HG03175 (cell line): Measurements from ENCODE around the gene APOB.
"Not testable (repeated sequence)": the region's sequence is repeated elsewhere in the genome, so short reads cannot be mapped to it uniquely, and the experiment has no call there.

Source experiments
- ATAC-seq: cut with Tn5 transposase; IDR thresholded peaks from one replicate; pipeline ENCODE4 v1.9.1; 2021; ENCODE audit warnings: mild to moderate bottlenecking, moderate library complexity; ENCODE audit not compliant: unreplicated experiment

The APOB gene

GRCh38 chr2:21034156-21034971 is 9.5 kb downstream of the APOB start:
- no peak for ATAC-seq

DNA sequence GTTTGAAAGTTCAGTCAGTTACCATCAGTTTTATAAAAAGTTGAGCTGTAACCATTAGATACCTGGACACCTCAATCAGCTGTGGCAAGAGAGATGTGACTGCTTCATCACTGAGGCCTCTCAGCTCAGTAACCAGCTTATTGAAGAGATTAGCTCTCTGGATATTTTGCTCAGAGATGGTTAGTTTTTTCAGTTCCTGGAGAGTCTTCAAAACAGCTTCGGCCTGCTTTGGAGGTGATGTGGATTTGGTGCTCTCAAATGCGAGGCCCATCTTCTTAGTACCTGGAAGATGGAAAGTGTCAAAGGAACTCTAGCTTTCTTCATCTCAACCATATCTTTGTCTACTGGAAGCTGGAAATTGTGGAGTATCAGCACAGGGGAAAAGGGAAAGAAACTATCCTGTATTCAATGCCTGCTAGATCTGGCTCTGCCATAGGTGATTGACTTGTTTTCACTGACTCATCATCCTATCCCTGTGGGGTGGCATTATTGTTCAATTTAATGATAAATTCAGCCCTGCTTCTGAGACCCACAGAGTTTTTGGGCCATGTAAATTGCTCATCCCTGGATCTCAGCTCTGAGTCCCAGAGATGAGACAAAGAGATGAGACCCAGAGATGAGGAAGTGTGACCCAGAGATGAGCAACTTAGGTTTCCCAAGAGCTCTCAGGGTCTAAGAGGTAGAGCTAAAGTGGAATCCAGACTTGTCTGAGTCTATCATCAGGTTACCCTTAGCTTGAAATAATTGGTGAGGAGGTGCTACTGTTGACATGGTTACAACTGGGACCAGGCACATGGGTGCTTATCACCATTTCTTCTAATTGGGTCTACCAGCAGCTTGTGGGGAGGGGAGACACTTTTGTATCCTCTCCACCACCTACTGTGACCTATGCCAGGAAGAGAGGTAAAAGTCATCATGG is 10.4 kb downstream of the APOB start:
- ATAC-seq, result no peak

DNA sequence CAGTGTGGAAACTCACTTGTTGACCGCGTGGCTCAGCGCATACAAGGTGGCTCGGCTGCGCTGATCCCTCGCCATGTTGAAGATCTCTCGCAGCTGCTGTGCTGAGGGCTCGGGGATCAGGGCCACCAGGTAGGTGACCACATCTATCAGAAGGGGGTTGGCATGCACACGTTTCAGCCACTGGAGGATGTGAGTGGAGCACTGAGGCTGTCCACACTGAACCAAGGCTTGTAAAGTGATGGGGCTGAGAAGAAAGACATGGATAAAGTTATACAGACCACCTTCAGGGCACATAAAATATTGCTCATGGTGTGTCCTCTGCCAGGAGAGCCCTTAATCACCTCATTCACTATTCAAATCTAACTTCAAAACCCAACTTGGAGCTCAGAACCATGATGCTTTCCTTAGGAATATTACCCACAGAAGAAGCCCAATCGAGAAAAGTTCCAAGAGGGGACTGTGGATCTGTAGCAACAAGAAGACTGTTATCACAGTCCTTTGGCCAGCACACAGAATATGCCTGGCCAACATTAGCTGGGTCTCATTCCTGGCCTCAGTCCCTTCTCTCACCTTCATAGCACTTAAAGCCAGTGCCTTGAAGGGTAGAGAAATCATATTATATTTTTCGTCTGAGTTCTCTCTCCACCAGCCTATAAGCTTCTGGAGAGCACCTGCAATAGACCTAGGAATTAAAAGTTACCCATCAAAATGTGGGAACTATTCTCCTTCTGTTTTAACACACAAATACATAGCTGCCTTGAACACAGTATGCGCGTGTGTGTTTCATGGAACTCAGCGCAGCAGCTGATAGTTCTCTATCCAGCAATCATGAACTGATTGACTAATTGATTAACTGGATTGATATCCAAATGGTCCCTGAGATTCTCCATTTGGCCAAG is 11.3 kb downstream of the APOB start:
- no peak for ATAC-seq

- ATAC-seq, result no peak
These were observed 12.6 kb downstream of the APOB start for GRCh38 chr2:21030983-21031968.

DNA sequence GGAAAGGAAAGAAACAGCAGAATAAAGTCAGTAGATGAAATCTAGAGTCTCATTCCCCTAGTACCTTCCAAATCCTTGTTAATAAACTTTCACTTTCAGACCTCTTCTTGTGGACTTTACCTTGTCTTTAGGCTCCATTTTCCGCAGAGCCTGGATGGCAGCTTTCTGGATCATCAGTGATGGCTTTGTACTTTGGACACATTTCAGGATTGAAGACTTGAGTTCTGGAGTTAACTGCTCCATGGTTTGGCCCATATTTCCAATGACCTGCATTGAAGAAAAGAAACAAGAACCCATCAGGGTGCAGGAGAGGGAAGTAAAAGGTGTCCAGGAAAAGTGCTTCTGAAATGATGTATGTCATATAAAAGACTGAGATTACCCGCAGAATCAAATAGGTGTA is 14.4 kb downstream of the APOB start:
- ATAC-seq, result no peak

GRCh38 chr2:21028951-21029350 is 14.9 kb downstream of the APOB start:
- not testable (repeated sequence) for ATAC-seq

- ATAC-seq, result no peak
These were observed 15.6 kb downstream of the APOB start for GRCh38 chr2:21028021-21028947.

DNA sequence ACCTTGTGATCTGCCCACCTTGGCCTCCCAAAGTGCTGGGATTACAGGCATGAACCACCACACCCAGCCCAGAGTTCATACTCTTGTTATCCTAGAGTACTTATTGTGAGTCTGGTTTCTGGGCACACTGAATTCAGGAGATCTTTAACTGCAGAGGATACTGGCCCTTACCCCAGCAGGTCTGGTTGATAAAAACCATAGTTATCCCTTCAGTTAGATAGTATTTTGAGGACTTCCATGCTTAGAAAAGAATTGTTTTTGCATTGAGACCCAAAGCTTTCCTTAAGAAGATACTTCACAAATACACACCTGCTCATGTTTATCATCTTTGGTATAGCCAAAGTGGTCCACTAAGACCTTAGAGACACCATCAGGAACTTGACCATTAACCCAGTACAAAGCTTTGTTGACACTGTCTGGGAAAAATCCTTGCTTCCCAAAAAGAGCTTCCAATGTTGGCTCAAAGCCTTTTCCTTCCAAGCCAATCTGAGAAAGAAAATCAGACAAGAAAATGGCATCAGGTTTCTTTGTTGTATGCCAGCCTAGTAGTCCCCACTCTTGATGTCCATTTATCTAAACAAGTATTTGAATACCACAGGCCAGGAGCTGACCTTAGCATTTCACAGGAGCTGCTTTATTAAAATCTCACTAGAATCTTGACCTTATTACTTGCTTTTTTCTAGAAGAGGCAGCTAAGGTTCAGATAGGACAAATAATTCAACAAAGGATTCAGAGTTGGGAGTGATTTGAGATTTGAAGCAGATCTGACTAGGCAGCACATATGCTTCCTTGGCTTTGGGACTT is 17.2 kb downstream of the APOB start:
- no peak for ATAC-seq

- no peak for ATAC-seq
These were observed 18.0 kb downstream of the APOB start for GRCh38 chr2:21025690-21026478.

DNA sequence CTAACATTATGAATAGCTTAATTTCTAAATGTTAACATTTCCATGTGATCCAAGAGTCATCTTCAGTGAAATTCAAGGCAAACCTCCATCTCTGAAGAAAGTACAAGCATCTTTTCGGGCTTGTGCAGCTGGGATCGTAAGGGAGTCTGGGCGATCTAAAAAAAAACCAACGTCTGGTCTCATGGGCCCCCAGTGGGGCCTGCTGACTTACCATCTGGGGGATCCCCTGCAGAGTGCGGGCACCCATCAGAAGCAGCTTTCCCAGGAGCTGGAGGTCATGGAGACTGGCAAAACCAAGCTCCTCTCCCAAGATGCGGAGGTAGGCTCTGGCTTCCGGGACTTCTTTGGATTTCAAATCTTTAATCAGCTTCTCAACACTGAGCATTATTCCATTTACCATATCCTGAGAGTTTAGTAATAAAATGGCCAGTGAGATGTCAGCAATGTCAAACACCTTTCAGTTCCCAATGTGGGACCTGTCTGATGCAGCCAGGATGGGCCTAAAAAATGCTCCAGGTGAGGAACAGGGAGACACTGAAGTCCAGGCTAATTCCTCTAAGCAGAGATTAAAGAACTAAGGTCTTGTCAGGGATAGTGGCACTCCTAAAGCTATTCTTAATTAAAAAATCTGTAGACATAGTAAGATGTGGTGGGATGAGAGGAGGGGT is 19.0 kb downstream of the APOB start:
- no peak for ATAC-seq

GRCh38 chr2:21024198-21024597 is 19.7 kb downstream of the APOB start:
- ATAC-seq, result no peak

- no peak for ATAC-seq
These were observed 20.3 kb downstream of the APOB start for GRCh38 chr2:21023419-21024181.

DNA sequence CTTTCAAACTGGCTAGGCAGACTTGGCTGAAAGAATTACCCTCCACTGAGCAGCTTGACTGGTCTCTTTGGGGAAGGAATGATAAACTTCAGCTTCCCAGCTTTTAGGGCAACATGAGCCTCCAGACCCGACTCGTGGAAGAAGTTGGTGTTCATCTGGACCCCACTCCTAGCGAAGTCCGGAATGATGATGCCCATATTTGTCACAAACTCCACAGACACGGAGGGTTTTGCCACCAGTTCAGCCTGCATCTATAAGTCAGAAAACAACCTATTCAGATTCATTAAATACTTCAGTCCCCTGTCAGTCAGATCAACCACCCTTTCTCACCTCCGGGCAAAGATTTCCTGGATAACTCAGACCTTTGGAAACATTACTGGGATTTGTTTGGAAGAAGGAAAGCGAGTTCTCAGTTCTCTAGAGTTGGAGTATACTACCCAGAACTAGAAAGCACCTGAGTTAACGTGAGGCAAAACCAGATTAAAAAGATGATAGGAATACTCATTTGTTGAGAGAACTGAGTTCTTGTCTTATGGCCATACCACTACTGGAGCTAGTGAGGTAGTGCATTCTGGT is 21.0 kb downstream of the APOB start:
- ATAC-seq, result no peak

GRCh38 chr2:21021430-21021829 is 22.4 kb downstream of the APOB start:
- no peak for ATAC-seq

- no peak for ATAC-seq
These were observed 23.1 kb downstream of the APOB start for GRCh38 chr2:21020668-21021288.
